ENCODE measurements around the gene ITCH. TPM values are rescaled to one million over a fixed set of nuclear protein-coding genes. Genes with fewer than 3 reads are reported as not detected.

Gene ITCH
- polyA plus RNA-seq, 1 donor, result 33.3 TPM

GRCh38 chr20:34449674-34450592 is 86.9 kb downstream of the ITCH start:
- 92% methylated on average over 2 of the region's 4 CpGs for WGBS (ENCODE audit: insufficient coverage, low lambda C conversion rate)
- DNase-seq, result no peak
- Histone ChIP-seq H3K27me3 (ENCODE audit: control insufficient read depth, insufficient read depth, low read length) (no peaks in the 10 kb centered on the region), H3K4me1 (ENCODE audit: control insufficient read depth, insufficient read depth, low read length) (no peaks in the 10 kb centered on the region), H3K4me3 (ENCODE audit: low read length) (no peak overlapping the region), H3K27ac (ENCODE audit: low read length) (no peak overlapping the region), H3K9me3 (ENCODE audit: control insufficient read depth, low read depth, low read length) (no peaks in the 10 kb centered on the region), H3K36me3 (ENCODE audit: control insufficient read depth, insufficient read depth, low read length) (peaks cover 46% of the 10 kb centered on the region)

GRCh38 chr20:34452281-34452982 is 89.4 kb downstream of the ITCH start:
- H3K9me3 ChIP-seq (ENCODE audit: control insufficient read depth, low read depth, low read length), result no peaks in the 10 kb centered on the region
- no peaks in the 10 kb centered on the region for H3K4me1 ChIP-seq (ENCODE audit: control insufficient read depth, insufficient read depth, low read length)
- WGBS (ENCODE audit: insufficient coverage, low lambda C conversion rate), result no CpG with 5 or more reads among the region's 2 CpGs
- no peak for DNase-seq
- peaks cover 36% of the 10 kb centered on the region for H3K36me3 ChIP-seq (ENCODE audit: control insufficient read depth, insufficient read depth, low read length)
- H3K4me3 ChIP-seq (ENCODE audit: low read length), result no peak overlapping the region
- no peaks in the 10 kb centered on the region for H3K27me3 ChIP-seq (ENCODE audit: control insufficient read depth, insufficient read depth, low read length)
- no peak overlapping the region for H3K27ac ChIP-seq (ENCODE audit: low read length)

GRCh38 chr20:34458631-34459030 is 95.6 kb downstream of the ITCH start:
- Histone ChIP-seq H3K27me3 (ENCODE audit: control insufficient read depth, insufficient read depth, low read length) (no peaks in the 10 kb centered on the region), H3K4me3 (ENCODE audit: low read length) (no peak overlapping the region), H3K9me3 (ENCODE audit: control insufficient read depth, low read depth, low read length) (no peaks in the 10 kb centered on the region), H3K27ac (ENCODE audit: low read length) (no peak overlapping the region), H3K4me1 (ENCODE audit: control insufficient read depth, insufficient read depth, low read length) (no peaks in the 10 kb centered on the region), H3K36me3 (ENCODE audit: control insufficient read depth, insufficient read depth, low read length) (peaks cover 42% of the 10 kb centered on the region)
- DNase-seq, result no peak
- no CpG with 5 or more reads among the region's 3 CpGs for WGBS (ENCODE audit: insufficient coverage, low lambda C conversion rate)

GRCh38 chr20:34459209-34459897 is 96.3 kb downstream of the ITCH start:
- peaks cover 44% of the 10 kb centered on the region for H3K36me3 ChIP-seq (ENCODE audit: control insufficient read depth, insufficient read depth, low read length)

GRCh38 chr20:34461779-34462087 is 98.7 kb downstream of the ITCH start:
- Histone ChIP-seq H3K36me3 (ENCODE audit: control insufficient read depth, insufficient read depth, low read length) (peaks cover 48% of the 10 kb centered on the region), H3K9me3 (ENCODE audit: control insufficient read depth, low read depth, low read length) (no peaks in the 10 kb centered on the region), H3K27ac (ENCODE audit: low read length) (no peak overlapping the region), H3K27me3 (ENCODE audit: control insufficient read depth, insufficient read depth, low read length) (no peaks in the 10 kb centered on the region), H3K4me1 (ENCODE audit: control insufficient read depth, insufficient read depth, low read length) (no peaks in the 10 kb centered on the region), H3K4me3 (ENCODE audit: low read length) (no peak overlapping the region)
- 100% methylated on average over 1 of the region's 2 CpGs for WGBS (ENCODE audit: insufficient coverage, low lambda C conversion rate)
- DNase-seq, result no peak

More at GRCh38 chr20:34459209-34459897, 96.3 kb downstream of the ITCH start:
- Histone ChIP-seq H3K4me3 (ENCODE audit: low read length) (no peak overlapping the region), H3K4me1 (ENCODE audit: control insufficient read depth, insufficient read depth, low read length) (no peaks in the 10 kb centered on the region), H3K27ac (ENCODE audit: low read length) (no peak overlapping the region), H3K9me3 (ENCODE audit: control insufficient read depth, low read depth, low read length) (no peaks in the 10 kb centered on the region), H3K27me3 (ENCODE audit: control insufficient read depth, insufficient read depth, low read length) (no peaks in the 10 kb centered on the region)
- no peak for DNase-seq
- 100% methylated on average over 1 of the region's 5 CpGs for WGBS (ENCODE audit: insufficient coverage, low lambda C conversion rate)

- WGBS (ENCODE audit: insufficient coverage, low lambda C conversion rate), result 100% methylated on average over 1 of the region's 1 CpG
- no peak overlapping the region for H3K27ac ChIP-seq (ENCODE audit: low read length)
- H3K9me3 ChIP-seq (ENCODE audit: control insufficient read depth, low read depth, low read length), result no peaks in the 10 kb centered on the region
- no peak for DNase-seq
- no peaks in the 10 kb centered on the region for H3K27me3 ChIP-seq (ENCODE audit: control insufficient read depth, insufficient read depth, low read length)
- no peak overlapping the region for H3K4me3 ChIP-seq (ENCODE audit: low read length)
- H3K4me1 ChIP-seq (ENCODE audit: control insufficient read depth, insufficient read depth, low read length), result no peaks in the 10 kb centered on the region
- H3K36me3 ChIP-seq (ENCODE audit: control insufficient read depth, insufficient read depth, low read length), result peaks cover 32% of the 10 kb centered on the region
Measured at GRCh38 chr20:34468951-34469350, 105.9 kb downstream of the ITCH start.

- H3K4me1 ChIP-seq (ENCODE audit: control insufficient read depth, insufficient read depth, low read length), result no peaks in the 10 kb centered on the region
- peaks cover 22% of the 10 kb centered on the region for H3K36me3 ChIP-seq (ENCODE audit: control insufficient read depth, insufficient read depth, low read length)
- H3K9me3 ChIP-seq (ENCODE audit: control insufficient read depth, low read depth, low read length), result peaks cover 8% of the 10 kb centered on the region
- DNase-seq, result peak in 1 of 2 donors; percentile 8
- 77% methylated on average over 4 of the region's 6 CpGs for WGBS (ENCODE audit: insufficient coverage, low lambda C conversion rate)
- H3K4me3 ChIP-seq (ENCODE audit: low read length), result no peak overlapping the region
- no peak overlapping the region for H3K27ac ChIP-seq (ENCODE audit: low read length)
- H3K27me3 ChIP-seq (ENCODE audit: control insufficient read depth, insufficient read depth, low read length), result no peaks in the 10 kb centered on the region
Measured at GRCh38 chr20:34472246-34472925, 109.3 kb downstream of the ITCH start.

- Histone ChIP-seq H3K9me3 (ENCODE audit: control insufficient read depth, low read depth, low read length) (peaks cover 8% of the 10 kb centered on the region), H3K36me3 (ENCODE audit: control insufficient read depth, insufficient read depth, low read length) (peaks cover 30% of the 10 kb centered on the region), H3K4me3 (ENCODE audit: low read length) (no peak overlapping the region), H3K27ac (ENCODE audit: low read length) (no peak overlapping the region), H3K4me1 (ENCODE audit: control insufficient read depth, insufficient read depth, low read length) (no peaks in the 10 kb centered on the region), H3K27me3 (ENCODE audit: control insufficient read depth, insufficient read depth, low read length) (no peaks in the 10 kb centered on the region)
- peak; percentile 39 to 45 for DNase-seq
- no CpG with 5 or more reads among the region's 5 CpGs for WGBS (ENCODE audit: insufficient coverage, low lambda C conversion rate)
Measured at GRCh38 chr20:34473262-34473883, 110.3 kb downstream of the ITCH start.

GRCh38 chr20:34475979-34476736 is 113.1 kb downstream of the ITCH start:
- H3K4me1 ChIP-seq (ENCODE audit: control insufficient read depth, insufficient read depth, low read length), result no peaks in the 10 kb centered on the region
- DNase-seq, result peak in 1 of 2 donors; percentile 28
- H3K27ac ChIP-seq (ENCODE audit: low read length), result no peak overlapping the region
- H3K9me3 ChIP-seq (ENCODE audit: control insufficient read depth, low read depth, low read length), result peaks cover 8% of the 10 kb centered on the region
- peaks cover 31% of the 10 kb centered on the region for H3K36me3 ChIP-seq (ENCODE audit: control insufficient read depth, insufficient read depth, low read length)
- no peaks in the 10 kb centered on the region for H3K27me3 ChIP-seq (ENCODE audit: control insufficient read depth, insufficient read depth, low read length)
- H3K4me3 ChIP-seq (ENCODE audit: low read length), result no peak overlapping the region
- WGBS (ENCODE audit: insufficient coverage, low lambda C conversion rate), result 40% methylated on average over 1 of the region's 38 CpGs
